H1 (cell line): ENCODE data around the gene STARD3. TPM values are rescaled to one million over a fixed set of nuclear protein-coding genes. Genes with fewer than 3 reads are reported as not detected.

ENCODE experiments used
- CTCF ChIA-PET: fragments of 300-600 bp; sonication (Branson Sonifier 250); formaldehyde crosslinking; loops from one replicate; lab custom pipeline; 2021; ENCODE audit not compliant: partially characterized antibody; lab: Charles Lee
- POLR2A ChIA-PET: fragments of 300-600 bp; sonication (Branson Sonifier 250); formaldehyde crosslinking; loops from one replicate; lab custom pipeline; 2021; ENCODE audit warnings: inconsistent platforms; ENCODE audit not compliant: partially characterized antibody; lab: Charles Lee
- DNase-seq, 2 experiments: peaks; one replicate each; pipeline versions ENCODE4 v3.0.0 to v3.0.0-alpha.2; 2010 to 2022; ENCODE audit warnings: low spot score in 2 of 2, low read depth in 1 of 2, mixed read lengths in 1 of 2
- FAIRE-seq: peaks from 2 replicates; lab custom pipeline; 2011; peaks lifted over from hg19 to GRCh38; lab: Jason Lieb, UNC
- H2AFZ ChIP-seq: 2 replicates; pipeline ENCODE4 v1.8.1; 2012; ENCODE audit warnings: low read length, inconsistent platforms
- H2AK5ac ChIP-seq: 2 replicates; pipeline ENCODE4 v1.6.1; 2013; ENCODE audit warnings: low read depth, low read length
- H2BK120ac ChIP-seq: replicated peaks from 2 replicates; pipeline ENCODE3; 2013; ENCODE audit warnings: low read depth, low read length, inconsistent platforms
- H2BK12ac ChIP-seq: 2 replicates; pipeline ENCODE4 v1.6.1; 2013; ENCODE audit warnings: low read depth, low read length
- H2BK15ac ChIP-seq: 2 replicates; pipeline ENCODE4 v1.6.1; 2013; ENCODE audit warnings: low read length
- H2BK20ac ChIP-seq: 2 replicates; pipeline ENCODE4 v1.6.1; 2013; ENCODE audit warnings: low read length
- H2BK5ac ChIP-seq: 2 replicates; pipeline ENCODE4 v1.6.1; 2013; ENCODE audit warnings: low read depth, low read length
- H3K14ac ChIP-seq: 2 replicates; pipeline ENCODE4 v1.6.1; 2013; ENCODE audit warnings: inconsistent platforms; ENCODE audit not compliant: insufficient read length
- H3K18ac ChIP-seq: 2 replicates; pipeline ENCODE4 v1.6.1; 2013; ENCODE audit warnings: low read length; ENCODE audit errors: extremely low read depth
- H3K23ac ChIP-seq: 2 replicates; pipeline ENCODE4 v1.6.1; 2013; ENCODE audit warnings: inconsistent platforms; ENCODE audit not compliant: insufficient read length
- H3K23me2 ChIP-seq: 2 replicates; pipeline ENCODE4 v1.6.1; 2013; ENCODE audit warnings: low read depth, low read length
- H3K27ac ChIP-seq: 2 replicates; pipeline ENCODE4 v1.6.1; 2011; ENCODE audit warnings: low read depth, low read length, inconsistent platforms
- H3K27me3 ChIP-seq, 4 experiments: replicated peaks in 1 of 4; 1 replicate in 1 of 4; 2 replicates in 3 of 4; pipeline versions ENCODE4 v1.6.1 to v1.8.1; 2011 to 2013; ENCODE audit warnings: low read length in 3 of 4, mild to moderate bottlenecking in 3 of 4, inconsistent platforms in 2 of 4, mixed read lengths in 2 of 4, moderate library complexity in 1 of 4; ENCODE audit not compliant: control insufficient read depth in 3 of 4, insufficient read depth in 3 of 4; ENCODE audit errors: extremely low read depth in 1 of 4
- H3K36me3 ChIP-seq, 4 experiments: 2 replicates each; pipeline versions ENCODE4 v1.6.1 to v1.8.1; 2011 to 2013; ENCODE audit warnings: mild to moderate bottlenecking in 4 of 4, low read length in 3 of 4, moderate library complexity in 2 of 4, control low read depth in 1 of 4, inconsistent platforms in 1 of 4; ENCODE audit not compliant: insufficient read depth in 4 of 4, control insufficient read depth in 2 of 4
- H3K4ac ChIP-seq: replicated peaks from 2 replicates; pipeline ENCODE3; 2013; ENCODE audit warnings: low read length, low read depth, mixed read lengths, inconsistent platforms; ENCODE audit not compliant: insufficient read length
- H3K4me1 ChIP-seq, 4 experiments: replicated peaks in 1 of 4; 1 replicate in 1 of 4; 2 replicates in 3 of 4; pipeline versions ENCODE4 v1.6.1 to v1.8.1; 2011 to 2013; ENCODE audit warnings: low read length in 3 of 4, inconsistent platforms in 2 of 4, mixed read lengths in 1 of 4; ENCODE audit not compliant: insufficient read depth in 4 of 4, control insufficient read depth in 3 of 4
- H3K4me2 ChIP-seq, 2 experiments: 2 replicates each; pipeline versions ENCODE4 v1.6.1 to v1.8.1; 2011 to 2013; ENCODE audit warnings: low read depth in 2 of 2, low read length in 2 of 2, control low read depth in 1 of 2, inconsistent platforms in 1 of 2, mild to moderate bottlenecking in 1 of 2; ENCODE audit not compliant: insufficient read depth in 1 of 2
- H3K4me3 ChIP-seq, 4 experiments: fragments of 200-600, 300-600 bp in 1 of 4; sonication (generic), shearing (Covaris generic), sonication (Bioruptor Twin) in 1 of 4; 2 replicates each; pipeline versions ENCODE4 v1.5.1 to v1.8.1; 2011 to 2016; ENCODE audit warnings: low read length in 4 of 4, low read depth in 3 of 4, control low read depth in 2 of 4, inconsistent platforms in 2 of 4, mild to moderate bottlenecking in 2 of 4, mixed read lengths in 1 of 4, moderate library complexity in 1 of 4; ENCODE audit not compliant: insufficient read depth in 2 of 4; ENCODE audit errors: extremely low read depth in 1 of 4
- H3K56ac ChIP-seq: replicated peaks from 2 replicates; pipeline ENCODE3; 2013; ENCODE audit warnings: low read depth, mild to moderate bottlenecking, mixed read lengths, low read length, inconsistent platforms; ENCODE audit not compliant: insufficient read length
- H3K79me1 ChIP-seq: 2 replicates; pipeline ENCODE4 v1.6.1; 2013; ENCODE audit warnings: low read depth, low read length, control low read depth
- H3K79me2 ChIP-seq, 2 experiments: 2 replicates each; pipeline versions ENCODE4 v1.6.1 to v1.8.1; 2012 to 2013; ENCODE audit warnings: low read length in 2 of 2, mild to moderate bottlenecking in 2 of 2, inconsistent platforms in 1 of 2; ENCODE audit not compliant: insufficient read depth in 2 of 2, control insufficient read depth in 1 of 2
- H3K9ac ChIP-seq, 4 experiments: replicated peaks in 1 of 4; 1 replicate in 1 of 4; 2 replicates in 3 of 4; pipeline versions ENCODE4 v1.6.1 to v1.8.1; 2011 to 2013; ENCODE audit warnings: low read depth in 3 of 4, low read length in 3 of 4, control low read depth in 2 of 4, mild to moderate bottlenecking in 2 of 4, moderate library complexity in 2 of 4, inconsistent platforms in 1 of 4; ENCODE audit errors: extremely low read depth in 1 of 4
- H3K9me3 ChIP-seq, 2 experiments: 2 replicates each; pipeline versions ENCODE4 v1.6.1 to v1.8.1; 2012 to 2013; ENCODE audit warnings: mild to moderate bottlenecking in 2 of 2, moderate library complexity in 2 of 2, control low read depth in 1 of 2, inconsistent platforms in 1 of 2, low read depth in 1 of 2, low read length in 1 of 2, mixed read lengths in 1 of 2; ENCODE audit not compliant: insufficient read depth in 2 of 2
- H4K20me1 ChIP-seq, 2 experiments: replicated peaks in 1 of 2; 2 replicates each; pipeline versions ENCODE3 to v1.8.1; 2011 to 2013; ENCODE audit warnings: inconsistent platforms in 2 of 2, low read length in 2 of 2, mild to moderate bottlenecking in 1 of 2; ENCODE audit not compliant: insufficient read depth in 2 of 2, control insufficient read depth in 1 of 2
- H4K5ac ChIP-seq: 2 replicates; pipeline ENCODE4 v1.6.1; 2013; ENCODE audit warnings: low read length, low read depth, mixed read lengths, inconsistent platforms; ENCODE audit not compliant: insufficient read length
- H4K8ac ChIP-seq: 2 replicates; pipeline ENCODE4 v1.8.0; 2013; ENCODE audit warnings: mild to moderate bottlenecking, moderate library complexity, low read length, inconsistent platforms; ENCODE audit not compliant: insufficient read depth; ENCODE audit errors: extremely low read depth
- H4K91ac ChIP-seq: replicated peaks from 2 replicates; pipeline ENCODE3; 2013; ENCODE audit warnings: low read length, mixed read lengths, inconsistent platforms; ENCODE audit not compliant: insufficient read length
- BACH1 ChIP-seq: IDR thresholded peaks from 2 replicates; pipeline ENCODE4 v1.6.1; 2012; ENCODE audit warnings: low read length, improper control_type of control experiment
- CHD2 ChIP-seq: IDR thresholded peaks from 2 replicates; pipeline ENCODE4 v1.6.1; 2012; ENCODE audit warnings: low read length, improper control_type of control experiment
- CTBP2 ChIP-seq: IDR thresholded peaks from 2 replicates; pipeline ENCODE4 v1.7.0; 2011; ENCODE audit warnings: borderline replicate concordance, mild to moderate bottlenecking, moderate library complexity, mixed read lengths, low read length; ENCODE audit not compliant: insufficient read depth, insufficient read length
- FOSL1 ChIP-seq: IDR thresholded peaks from 2 replicates; pipeline ENCODE4 v1.6.1; 2011; ENCODE audit warnings: mild to moderate bottlenecking, low read depth, low read length, moderate library complexity; ENCODE audit not compliant: insufficient read depth
- GTF2F1 ChIP-seq: IDR thresholded peaks from 2 replicates; pipeline ENCODE4 v1.6.1; 2012; ENCODE audit warnings: low read depth, low read length, improper control_type of control experiment, borderline replicate concordance
- POLR2A ChIP-seq, 2 experiments: IDR thresholded peaks; 1 replicate in 1 of 2; 2 replicates in 1 of 2; pipeline ENCODE4 v1.6.1; 2011; ENCODE audit warnings: low read depth in 2 of 2, low read length in 2 of 2, mild to moderate bottlenecking in 2 of 2; ENCODE audit errors: control extremely low read depth in 1 of 2
- POLR2AphosphoS5 ChIP-seq: IDR thresholded peaks from 2 replicates; pipeline ENCODE4 v1.6.1; 2011; ENCODE audit warnings: low read depth, low read length
- RAD21 ChIP-seq, 2 experiments: IDR thresholded peaks in 1 of 2; conservative IDR thresholded peaks in 1 of 2; 2 replicates each; pipeline ENCODE4 v1.6.1; 2011; ENCODE audit warnings: low read depth in 2 of 2, low read length in 2 of 2, improper control_type of control experiment in 1 of 2, inconsistent platforms in 1 of 2, mild to moderate bottlenecking in 1 of 2, moderate library complexity in 1 of 2
- RFX5 ChIP-seq: IDR thresholded peaks from 2 replicates; pipeline ENCODE4 v1.6.1; 2011; ENCODE audit warnings: low read depth, low read length, improper control_type of control experiment, borderline replicate concordance
- RNF2 ChIP-seq: fragments of 200-900, 300-1000 bp; sonication (generic); IDR thresholded peaks from 2 replicates; pipeline ENCODE4 v1.7.1; 2016; ENCODE audit warnings: borderline replicate concordance, low read depth, mild to moderate bottlenecking, antibody characterized with exemption, low read length; ENCODE audit not compliant: poor library complexity, severe bottlenecking; ENCODE audit errors: missing control alignments
- SIRT6 ChIP-seq: IDR thresholded peaks from one replicate; pipeline ENCODE4 v1.7.1; 2012; ENCODE audit warnings: low read length, inconsistent platforms
- SIX5 ChIP-seq: IDR thresholded peaks from 2 replicates; pipeline ENCODE4 v1.6.1; 2011; ENCODE audit warnings: mild to moderate bottlenecking, low read depth, low read length
- WGBS, 2 experiments: shearing (Covaris generic) in 1 of 2; methylation state at CpG; one replicate each; pipeline versions ENCODE4 v1.1.6 to v1.1.7; 2013 to 2015; ENCODE audit warnings: low lambda C conversion rate in 2 of 2, mixed read lengths in 2 of 2, inconsistent platforms in 1 of 2, low coverage in 1 of 2, missing lambda C conversion rate in 1 of 2; ENCODE audit not compliant: insufficient replicate concordance in 2 of 2, insufficient coverage in 1 of 2, insufficient read length in 1 of 2; ENCODE audit errors: extremely low coverage in 1 of 2, missing lambda C conversion rate in 1 of 2; 5-methylcytosine and 5-hydroxymethylcytosine counted together
- polyA plus RNA-seq, 7 experiments: library from polyadenylated mRNA; depleted of rRNA in 3 of 7; stranded (reverse) in 5 of 7; unstranded in 2 of 7; fragments of >200 nt in 5 of 7; fragments of 200-250 nt in 2 of 7; gene quantifications; 1 replicate in 5 of 7; 2 replicates in 1 of 7; 4 replicates in 1 of 7; pipeline versions ENCODE4 v1.2.1 to v1.2.3, GENCODE V29; 2011 to 2013; ENCODE audit warnings: missing spikeins in 2 of 7, mixed read lengths in 2 of 7
- total RNA-seq: library from RNA; stranded (reverse); fragmentation: NEBNext Ultra II Directional; extraction: Animal tissue kit (Norgen Biotek cat#: 25700); gene quantifications from 2 replicates; pipeline ENCODE4 v1.2.1, GENCODE V29; 2021

STARD3 gene
- total and polyA plus RNA-seq, 2 of the 8 experiments (the other 6 are each of a cell fraction or from before 2014, with no cell fraction given) = 47.6 to 80.3 TPM

GRCh38 chr17:39666601-39667261, 29.8 kb downstream of the STARD3 start:
- peak overlapping the region; percentile 95; the same call in 1 of the 2 replicates for H2BK15ac ChIP-seq
- H3K36me3 ChIP-seq = no peaks in the 10 kb centered on the region; a peak in 1 of 8 replicates
- WGBS, 2 experiments = 89% methylated on average over 11 of the region's 11 CpGs; no CpG with 5 or more reads in 1 of the 2 experiments
- no peak overlapping the region for H3K56ac ChIP-seq
- FAIRE-seq = no peak
- peak overlapping the region; percentile 32 for H3K4ac ChIP-seq
- peak overlapping the region in 1 of 4 experiments; percentile 67; a peak in 2 of 8 replicates for H3K4me3 ChIP-seq
- no peaks in the 10 kb centered on the region for H3K9me3 ChIP-seq
- H4K8ac ChIP-seq = no peak overlapping the region; the same call in 1 of the 2 replicates
- H3K27me3 ChIP-seq = peaks cover 0 to 25% (median 6%) of the 10 kb centered on the region in 4 experiments; a peak in 4 of 7 replicates
- ChIA-PET CTCF (interaction anchor here (1.0 to 52.4 kb wide), 8 partner anchors 16 to 140 kb away, joined by 3 to 1885 read pairs (median 4); partner anchors contain the start of genes ERBB2, MIEN1, PGAP3 and PPP1R1B), POLR2A (interaction anchor here (0.5 to 32.5 kb wide), 13 partner anchors 13 to 191 kb away, joined by 3 to 708 read pairs (median 3); partner anchors contain the start of genes ERBB2, PGAP3 and STARD3)
- DNase-seq = no peak
- H2AK5ac ChIP-seq = no peak overlapping the region
- TF ChIP-seq CTBP2 = no peak
- TF ChIP-seq FOSL1 = no peak
- no peak for TF ChIP-seq RFX5
- no peak for TF ChIP-seq SIRT6
- no peak for TF ChIP-seq SIX5
- no peak for TF ChIP-seq BACH1
- TF ChIP-seq CHD2 = no peak
- TF ChIP-seq RAD21 (IDR thresholded peaks at IDR 0.05 in 1 of 2, conservative IDR thresholded peaks at IDR 0.05 in 1 of 2; ENCODE audit: low read depth in 2 of 2, low read length in 2 of 2) = no peak
- no peak for TF ChIP-seq POLR2AphosphoS5
- no peak for TF ChIP-seq RNF2
- no peak for TF ChIP-seq POLR2A (IDR thresholded peaks at IDR 0.05; ENCODE audit: control extremely low read depth in 1 of 2, low read depth in 2 of 2, low read length in 2 of 2)
- no peak for TF ChIP-seq GTF2F1
- peak overlapping the region; percentile 86 for H4K91ac ChIP-seq
- H2BK20ac ChIP-seq = no peak overlapping the region
- H3K79me2 ChIP-seq = no peaks in the 10 kb centered on the region
- peak overlapping the region; percentile 39; the same call in 1 of the 2 replicates for H2BK5ac ChIP-seq
- H3K18ac ChIP-seq = peak overlapping the region; percentile 60
- H3K23me2 ChIP-seq = peaks cover 11% of the 10 kb centered on the region; the same call in 1 of the 2 replicates
- no peaks in the 10 kb centered on the region for H3K79me1 ChIP-seq
- H3K4me1 ChIP-seq = peaks cover 0 to 50% (median 43%) of the 10 kb centered on the region in 4 experiments; a peak in 6 of 7 replicates
- H3K14ac ChIP-seq = no peak overlapping the region
- peak overlapping the region; percentile 84; the same call in 1 of the 2 replicates for H2BK12ac ChIP-seq
- H3K23ac ChIP-seq = no peak overlapping the region
- no peak overlapping the region; a peak in 1 of 7 replicates for H3K9ac ChIP-seq
- H3K27ac ChIP-seq = no peak overlapping the region
- peaks cover 0 to 2% of the 10 kb centered on the region in 2 experiments for H4K20me1 ChIP-seq
- no peak overlapping the region for H2BK120ac ChIP-seq
- no peak overlapping the region for H2AFZ ChIP-seq
- H3K4me2 ChIP-seq = peak overlapping the region; percentile 70 to 79; a peak in 2 of 4 replicates
- peak overlapping the region; percentile 10 for H4K5ac ChIP-seq
